ENCODE data around the gene ANKDD1B. TPM values are rescaled to one million over a fixed set of nuclear protein-coding genes. Genes with fewer than 3 reads are reported as not detected.

Gene ANKDD1B
- total RNA-seq, 1 experiment from 2014 or later, result 0.84 TPM

- DNase-seq (ENCODE audit: low read depth, low spot score), result no peak
- ChIA-PET RAD21 (ENCODE audit: low non-redundant PET in 1 of 2, low total read pairs in 2 of 2, uncharacterized antibody in 2 of 2, unreplicated experiment in 2 of 2) (no interaction called here), CTCF (no interaction called here), POLR2A (no interaction called here)
- Histone ChIP-seq H4K20me1 (ENCODE audit: insufficient read depth) (no peaks in the 10 kb centered on the region), H3K9me2 (ENCODE audit: insufficient read depth) (no peaks in the 10 kb centered on the region), H3K27ac (ENCODE audit: low read depth, low read length) (no peak overlapping the region), H3K79me2 (ENCODE audit: insufficient read depth, low read length) (no peaks in the 10 kb centered on the region), H3K4me3 (replicated peaks in 1 of 2; ENCODE audit: low read depth in 1 of 2, low read length in 2 of 2) (no peak overlapping the region), H3K27me3 (ENCODE audit: insufficient read depth, low read length) (no peaks in the 10 kb centered on the region), H3K9me3 (ENCODE audit: control insufficient read depth in 1 of 2, insufficient read depth in 1 of 2, low read depth in 1 of 2, low read length in 2 of 2) (no peaks in the 10 kb centered on the region), H3K4me2 (ENCODE audit: low read length) (no peak overlapping the region), H2AFZ (ENCODE audit: low read depth, low read length, poor library complexity, severe bottlenecking) (no peak overlapping the region), H3K36me3 (ENCODE audit: control insufficient read depth in 1 of 2, insufficient read depth in 2 of 2, low read length in 2 of 2) (no peaks in the 10 kb centered on the region), H3K9ac (ENCODE audit: low read length) (no peak overlapping the region), H3K4me1 (ENCODE audit: control insufficient read depth in 1 of 2, insufficient read depth in 2 of 2, low read length in 2 of 2) (no peaks in the 10 kb centered on the region)
- intact Hi-C loops (cut with micrococcal nuclease), result no loop called here
- no TSS peak for BruUV-seq (replicated peaks)
- TF ChIP-seq SIN3A (IDR thresholded peaks at IDR 0.05; ENCODE audit: low read depth) (no peak), MAX (IDR thresholded peaks at IDR 0.05) (no peak), SP1 (IDR thresholded peaks at IDR 0.05; ENCODE audit: low read depth) (no peak), POLR2A (IDR thresholded peaks at IDR 0.05; ENCODE audit: borderline replicate concordance, extremely low read depth, insufficient read depth, insufficient read length) (no peak), ZBTB33 (IDR thresholded peaks at IDR 0.05; ENCODE audit: extremely low read depth, insufficient replicate concordance, low read length) (no peak), EZH2 (IDR thresholded peaks at IDR 0.05) (no peak), SRF (IDR thresholded peaks at IDR 0.05; ENCODE audit: low read depth) (no peak), CEBPB (IDR thresholded peaks at IDR 0.05; ENCODE audit: low read depth) (no peak), ATF3 (IDR thresholded peaks at IDR 0.05) (no peak), ZFX (IDR thresholded peaks at IDR 0.05) (no peak), FOSL1 (IDR thresholded peaks at IDR 0.05; ENCODE audit: low read depth) (no peak), YY1 (IDR thresholded peaks at IDR 0.05; ENCODE audit: extremely low read depth, insufficient replicate concordance, low read depth, low read length) (no peak), ZNF274 (IDR thresholded peaks at IDR 0.05; ENCODE audit: low read depth, low read length) (no peak), JUND (IDR thresholded peaks at IDR 0.05) (no peak), CBX3 (IDR thresholded peaks at IDR 0.05; ENCODE audit: low read depth) (no peak), POLR2AphosphoS5 (IDR thresholded peaks at IDR 0.05; ENCODE audit: low read depth, low read length) (no peak), EGR1 (IDR thresholded peaks at IDR 0.05; ENCODE audit: low read depth) (no peak), REST (IDR thresholded peaks at IDR 0.05; ENCODE audit: low read depth) (no peak), RAD21 (IDR thresholded peaks at IDR 0.05; ENCODE audit: low read depth) (no peak)
- no peak for ATAC-seq
Measured at GRCh38 chr5:75630875-75631274, 19.6 kb downstream of the ANKDD1B start.

Measured in HCT116 (cell line).